GM12874 (cell line): ENCODE measurements around the gene SPACA1.

Experiments
- TF ChIP-seq, protein P1 (sequence below): IDR thresholded peaks from 2 replicates; pipeline ENCODE4 v1.5.1; 2011; ENCODE audit warnings: low read depth, mild to moderate bottlenecking, control low read depth, low read length, moderate library complexity; ENCODE audit not compliant: insufficient read depth

Gene SPACA1, protein sequence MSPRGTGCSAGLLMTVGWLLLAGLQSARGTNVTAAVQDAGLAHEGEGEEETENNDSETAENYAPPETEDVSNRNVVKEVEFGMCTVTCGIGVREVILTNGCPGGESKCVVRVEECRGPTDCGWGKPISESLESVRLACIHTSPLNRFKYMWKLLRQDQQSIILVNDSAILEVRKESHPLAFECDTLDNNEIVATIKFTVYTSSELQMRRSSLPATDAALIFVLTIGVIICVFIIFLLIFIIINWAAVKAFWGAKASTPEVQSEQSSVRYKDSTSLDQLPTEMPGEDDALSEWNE

DNA sequence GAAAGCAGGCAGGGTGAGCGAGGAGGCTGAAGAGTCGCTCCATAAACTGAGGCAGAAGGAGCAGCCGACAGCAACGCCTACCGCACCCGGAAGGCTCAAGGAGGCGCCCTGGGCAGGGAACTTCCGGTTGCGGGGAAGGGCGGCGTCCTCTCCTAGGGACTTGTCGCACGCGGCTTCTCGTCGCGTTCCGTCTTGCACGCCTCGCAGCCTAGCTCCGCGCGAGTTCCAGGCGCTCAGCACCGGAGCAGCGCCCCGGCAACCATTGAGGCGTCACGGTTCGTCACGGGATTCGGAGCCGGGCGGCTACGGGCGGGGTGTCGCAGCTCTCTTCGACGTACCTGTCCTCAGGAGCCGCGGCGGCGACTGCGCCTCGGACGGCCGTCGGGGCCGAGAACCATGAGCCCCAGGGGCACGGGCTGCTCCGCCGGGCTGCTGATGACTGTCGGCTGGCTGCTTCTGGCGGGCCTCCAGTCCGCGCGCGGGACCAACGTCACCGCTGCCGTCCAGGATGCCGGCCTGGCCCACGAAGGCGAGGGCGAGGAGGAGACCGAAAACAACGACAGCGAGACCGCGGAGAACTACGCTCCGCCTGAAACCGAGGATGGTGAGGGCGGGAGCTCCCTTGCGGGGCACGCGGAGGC, at the start of gene SPACA1:
SPACA1 (plus strand) TSS at position 332 of the 641 bp plus-strand sequence; CDS start at position 397, 65 bp downstream.
- TF ChIP-seq, protein P1, sequence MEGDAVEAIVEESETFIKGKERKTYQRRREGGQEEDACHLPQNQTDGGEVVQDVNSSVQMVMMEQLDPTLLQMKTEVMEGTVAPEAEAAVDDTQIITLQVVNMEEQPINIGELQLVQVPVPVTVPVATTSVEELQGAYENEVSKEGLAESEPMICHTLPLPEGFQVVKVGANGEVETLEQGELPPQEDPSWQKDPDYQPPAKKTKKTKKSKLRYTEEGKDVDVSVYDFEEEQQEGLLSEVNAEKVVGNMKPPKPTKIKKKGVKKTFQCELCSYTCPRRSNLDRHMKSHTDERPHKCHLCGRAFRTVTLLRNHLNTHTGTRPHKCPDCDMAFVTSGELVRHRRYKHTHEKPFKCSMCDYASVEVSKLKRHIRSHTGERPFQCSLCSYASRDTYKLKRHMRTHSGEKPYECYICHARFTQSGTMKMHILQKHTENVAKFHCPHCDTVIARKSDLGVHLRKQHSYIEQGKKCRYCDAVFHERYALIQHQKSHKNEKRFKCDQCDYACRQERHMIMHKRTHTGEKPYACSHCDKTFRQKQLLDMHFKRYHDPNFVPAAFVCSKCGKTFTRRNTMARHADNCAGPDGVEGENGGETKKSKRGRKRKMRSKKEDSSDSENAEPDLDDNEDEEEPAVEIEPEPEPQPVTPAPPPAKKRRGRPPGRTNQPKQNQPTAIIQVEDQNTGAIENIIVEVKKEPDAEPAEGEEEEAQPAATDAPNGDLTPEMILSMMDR: no peak

DNA sequence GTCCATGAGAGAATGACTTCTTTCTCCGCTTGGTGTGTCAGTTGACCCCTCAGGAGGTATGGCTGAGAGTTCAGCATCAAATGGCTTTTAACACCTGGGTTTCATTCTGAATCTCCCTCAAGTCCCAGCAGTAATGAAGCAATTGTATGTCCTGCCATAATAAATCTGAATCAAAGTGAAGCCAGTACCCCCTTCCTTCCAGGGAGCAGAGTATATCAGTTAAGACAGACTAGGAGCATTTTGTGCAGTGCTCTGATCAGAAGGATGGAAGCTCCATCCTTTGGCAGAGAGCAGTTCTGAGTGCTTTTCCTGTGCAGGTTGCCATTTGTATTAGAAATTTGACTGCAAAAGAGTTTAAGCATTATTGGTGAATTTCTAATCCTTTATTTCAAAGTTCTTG, 46.9 kb upstream of the SPACA1 start:
- TF ChIP-seq, protein P1: no peak

DNA sequence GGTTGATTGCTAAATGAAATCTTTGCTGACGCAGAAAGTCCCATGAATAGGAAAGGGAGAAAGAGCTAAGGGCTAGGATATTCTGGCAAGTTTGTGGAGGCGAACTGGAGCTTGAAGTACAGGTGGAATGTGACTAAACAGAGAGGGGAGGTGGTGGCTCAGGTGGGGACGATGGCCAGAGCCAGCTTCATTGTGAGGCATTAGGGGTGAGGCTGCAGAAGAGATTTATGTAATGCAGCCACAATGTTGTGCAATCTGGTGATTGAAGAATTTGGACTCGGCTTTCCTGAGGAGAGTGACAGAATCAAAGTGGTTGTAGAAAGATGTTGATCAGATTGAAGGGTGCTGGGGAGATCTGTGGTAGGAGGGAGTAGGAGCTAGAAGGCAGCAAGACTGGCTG, 42.9 kb upstream of the SPACA1 start:
- TF ChIP-seq, protein P1: no peak

DNA sequence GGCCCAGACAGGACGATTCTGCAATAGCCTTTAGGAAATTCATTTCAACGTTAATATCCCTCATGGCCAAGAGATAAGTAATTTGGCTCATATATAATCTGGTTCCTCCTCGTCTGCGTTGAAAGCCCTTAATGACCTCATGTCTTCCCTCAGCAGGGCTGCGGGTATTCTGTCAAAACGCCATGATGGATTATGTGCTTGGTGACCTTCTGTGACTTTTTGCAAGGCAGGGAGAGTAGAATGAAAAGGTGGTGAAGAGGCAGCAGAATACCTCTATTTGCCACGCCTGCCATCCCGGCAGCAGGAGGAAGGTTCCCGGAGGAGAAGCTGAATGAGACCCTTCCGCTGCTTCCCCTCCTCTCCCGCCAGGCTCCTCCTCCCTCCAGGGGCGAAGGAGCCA, 41.1 kb upstream of the SPACA1 start:
- TF ChIP-seq, protein P1: no peak

DNA sequence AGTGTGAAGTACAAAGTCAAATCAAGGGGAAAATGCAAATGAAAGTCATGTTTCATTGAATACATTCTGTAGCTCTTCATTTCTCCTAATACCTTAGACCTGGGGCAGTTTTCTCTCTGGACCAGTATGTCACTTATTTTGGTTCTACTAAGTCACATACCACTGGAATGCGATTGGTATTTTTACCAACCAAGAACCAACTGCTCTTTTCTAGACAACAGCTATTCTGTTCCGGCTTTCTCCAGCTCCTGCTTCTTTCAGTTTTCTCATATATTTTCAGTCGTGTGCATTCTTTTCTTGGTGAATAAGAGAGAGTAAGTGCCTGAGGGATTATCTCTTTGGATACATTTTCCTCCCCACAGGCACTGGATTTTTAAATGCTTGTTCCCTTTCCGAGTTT, 39.2 kb upstream of the SPACA1 start:
- TF ChIP-seq, protein P1: no peak

DNA sequence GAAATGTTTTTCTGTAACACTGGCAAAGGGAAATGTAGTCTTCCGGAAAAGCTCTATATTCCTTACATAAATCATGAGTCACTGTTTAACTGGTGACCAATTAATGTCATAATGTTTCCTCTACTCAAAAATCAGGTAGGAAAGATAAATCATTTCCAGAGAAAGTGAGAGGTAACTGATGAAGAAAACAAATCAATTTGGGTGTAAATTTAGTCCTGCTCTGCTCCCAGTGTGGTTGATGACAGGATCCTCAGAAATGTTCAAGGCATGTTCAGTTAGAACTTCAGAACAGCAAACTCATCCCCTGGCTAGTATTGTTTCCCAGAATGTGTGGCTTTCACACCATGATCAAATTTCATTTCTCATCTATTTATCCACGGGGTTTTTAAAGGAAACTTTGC, 38.8 kb upstream of the SPACA1 start:
- TF ChIP-seq, protein P1: no peak

DNA sequence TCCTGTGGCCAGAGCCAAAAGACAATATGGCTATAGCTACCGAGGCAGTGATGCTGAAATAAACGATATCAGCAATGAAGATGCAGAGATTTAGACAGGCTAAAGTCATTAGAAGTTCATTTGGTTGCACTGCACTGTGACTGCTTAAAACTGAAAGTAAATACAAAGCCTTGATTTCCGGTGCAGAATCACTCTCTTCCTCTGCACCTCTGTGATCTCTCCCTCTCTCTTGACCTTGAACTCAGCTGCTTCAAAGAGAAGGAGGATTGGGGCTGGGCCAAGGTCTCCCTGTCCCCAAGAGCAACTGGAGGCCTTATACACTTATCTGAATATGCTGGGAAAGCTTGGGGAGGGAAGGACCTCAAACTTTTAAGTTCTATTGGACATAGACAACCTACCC, 34.6 kb upstream of the SPACA1 start:
- TF ChIP-seq, protein P1: no peak
